HepG2 (cell line): ENCODE measurements around the gene ELF2. TPM values are rescaled to one million over a fixed set of nuclear protein-coding genes. Genes with fewer than 3 reads are reported as not detected.

ENCODE experiments used
- FIP1L1 ChIP-seq: fragments of 200-400 bp; formaldehyde crosslinking; IDR thresholded peaks from 2 replicates; pipeline ENCODE4 v1.6.1; 2018; ENCODE audit warnings: low read depth, mild to moderate bottlenecking, low read length, moderate library complexity, borderline replicate concordance; ENCODE audit not compliant: insufficient read depth
- MZF1 ChIP-seq: sonication (generic); formaldehyde crosslinking; IDR thresholded peaks from 2 replicates; pipeline ENCODE4 v1.8.1; 2023; ENCODE audit warnings: mild to moderate bottlenecking, missing genetic modification reagents, borderline replicate concordance
- NR2F2 ChIP-seq: IDR thresholded peaks from 2 replicates; pipeline ENCODE4 v1.6.1; 2012; ENCODE audit warnings: low read depth, inconsistent platforms, borderline replicate concordance
- SMAD3 ChIP-seq: sonication (generic); formaldehyde crosslinking; IDR thresholded peaks from 2 replicates; pipeline ENCODE4 v1.4.0; 2020; ENCODE audit warnings: missing genetic modification reagents
- STAG1 ChIP-seq: sonication (generic); formaldehyde crosslinking; IDR thresholded peaks from 2 replicates; pipeline ENCODE4 v1.4.0; 2020; ENCODE audit warnings: missing genetic modification reagents
- SYNCRIP ChIP-seq: fragments of 200-400 bp; formaldehyde crosslinking; IDR thresholded peaks from 2 replicates; pipeline ENCODE4 v1.6.1; 2018; ENCODE audit warnings: mild to moderate bottlenecking, low read depth, low read length; ENCODE audit not compliant: insufficient read depth
- ZNF224 ChIP-seq: sonication (generic); formaldehyde crosslinking; IDR thresholded peaks from 2 replicates; pipeline ENCODE4 v1.5.0; 2020; ENCODE audit warnings: mild to moderate bottlenecking, missing genetic modification reagents
- ZNF337 ChIP-seq: sonication (generic); formaldehyde crosslinking; IDR thresholded peaks from 2 replicates; pipeline ENCODE4 v1.5.1; 2020; ENCODE audit warnings: missing genetic modification reagents, low read depth, mild to moderate bottlenecking, borderline replicate concordance
- polyA plus RNA-seq, 8 experiments: library from polyadenylated mRNA; depleted of rRNA in 3 of 8; stranded (reverse) in 7 of 8; unstranded in 1 of 8; fragments of >200 nt; fragmentation: Illumina TruSeq in 4 of 8; extraction: Trizol in 4 of 8; gene quantifications; 2 replicates each; pipeline versions ENCODE4 v1.2.1 to v1.2.3, GENCODE V29; 2011 to 2016; ENCODE audit warnings: low read depth in 4 of 8, missing spikeins in 1 of 8, mixed read lengths in 1 of 8; ENCODE audit not compliant: insufficient read depth in 1 of 8
- total RNA-seq, 5 experiments: library from RNA; depleted of rRNA; stranded (reverse); fragments of >200 nt; fragmentation: Illumina TruSeq; extraction: Trizol; gene quantifications; 2 replicates each; pipeline ENCODE4 v1.2.3, GENCODE V29; 2016; ENCODE audit warnings: low read depth in 1 of 5
- TF ChIP-seq, protein P1 (sequence below): sonication (generic); formaldehyde crosslinking; IDR thresholded peaks from 2 replicates; pipeline ENCODE4 v1.5.0; 2020; ENCODE audit warnings: missing genetic modification reagents
- TF ChIP-seq, protein P2 (sequence below): sonication (generic); formaldehyde crosslinking; IDR thresholded peaks from 2 replicates; pipeline ENCODE4 v1.5.0; 2020; ENCODE audit warnings: mild to moderate bottlenecking, missing genetic modification reagents
- TF ChIP-seq, protein P3 (sequence below), 2 experiments: sonication (generic) in 1 of 2; formaldehyde crosslinking in 1 of 2; IDR thresholded peaks; 2 replicates each; pipeline versions ENCODE4 v1.4.0 to v1.6.1; 2016 to 2020; ENCODE audit warnings: borderline replicate concordance in 1 of 2, low read depth in 1 of 2, mild to moderate bottlenecking in 1 of 2, missing genetic modification reagents in 1 of 2
- TF ChIP-seq, protein P4 (sequence below), 2 experiments: sonication (generic) in 1 of 2; formaldehyde crosslinking in 1 of 2; IDR thresholded peaks; 2 replicates each; pipeline versions ENCODE4 v1.6.1 to v1.9.0; 2014 to 2022; ENCODE audit warnings: antibody characterized with exemption in 1 of 2, borderline replicate concordance in 1 of 2, inconsistent platforms in 1 of 2, low read depth in 1 of 2, missing genetic modification reagents in 1 of 2

The ELF2 gene
- total and polyA plus RNA-seq, 2 of the 13 experiments (the other 11 are each of a cell fraction or from before 2014, with no cell fraction given), result 28.6 to 35.4 TPM

DNA sequence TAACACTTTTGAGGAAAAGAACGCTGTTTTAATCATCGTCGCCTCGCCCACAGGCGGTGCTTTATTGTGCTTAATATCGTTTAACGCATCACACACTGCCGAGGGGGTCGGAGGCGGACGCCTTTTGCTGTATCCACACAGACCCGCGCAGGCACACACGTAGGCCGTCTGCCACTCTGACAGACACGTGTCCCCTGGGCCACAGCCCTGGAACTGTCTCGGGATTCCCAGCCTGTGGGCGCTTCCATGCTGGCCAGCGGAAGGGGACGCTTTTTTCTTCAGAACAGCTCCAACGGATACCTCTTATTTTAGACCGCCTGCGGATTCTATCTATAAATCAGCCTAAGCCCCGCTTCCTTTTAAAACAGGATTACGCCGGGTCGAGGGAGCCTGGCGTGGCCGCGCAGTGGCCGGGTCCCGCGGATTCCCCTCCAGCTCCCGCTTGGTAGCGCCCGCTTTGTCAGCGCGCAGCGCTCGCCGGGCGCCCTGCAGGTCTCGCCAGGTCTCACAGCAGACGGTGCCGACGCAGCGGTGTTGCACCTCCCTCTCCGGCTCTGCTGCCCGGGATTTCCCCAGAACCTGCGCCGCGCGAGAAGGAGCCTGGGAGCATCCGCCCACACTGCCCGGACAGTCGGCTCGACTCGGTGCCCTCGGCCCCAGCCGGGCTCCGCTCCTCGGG lies 161.6 kb downstream of the ELF2 start, which contains the start of gene NOCT (continued):
- TF ChIP-seq, protein P1, sequence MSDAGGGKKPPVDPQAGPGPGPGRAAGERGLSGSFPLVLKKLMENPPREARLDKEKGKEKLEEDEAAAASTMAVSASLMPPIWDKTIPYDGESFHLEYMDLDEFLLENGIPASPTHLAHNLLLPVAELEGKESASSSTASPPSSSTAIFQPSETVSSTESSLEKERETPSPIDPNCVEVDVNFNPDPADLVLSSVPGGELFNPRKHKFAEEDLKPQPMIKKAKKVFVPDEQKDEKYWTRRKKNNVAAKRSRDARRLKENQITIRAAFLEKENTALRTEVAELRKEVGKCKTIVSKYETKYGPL (CRISPR knock-in tag), result no peak
- TF ChIP-seq SMAD3 (CRISPR knock-in tag), result peak; percentile 33; the same call in 1 of the 2 replicates
- no peak for TF ChIP-seq SYNCRIP
- TF ChIP-seq STAG1 (CRISPR knock-in tag), result no peak
- TF ChIP-seq, protein P2, sequence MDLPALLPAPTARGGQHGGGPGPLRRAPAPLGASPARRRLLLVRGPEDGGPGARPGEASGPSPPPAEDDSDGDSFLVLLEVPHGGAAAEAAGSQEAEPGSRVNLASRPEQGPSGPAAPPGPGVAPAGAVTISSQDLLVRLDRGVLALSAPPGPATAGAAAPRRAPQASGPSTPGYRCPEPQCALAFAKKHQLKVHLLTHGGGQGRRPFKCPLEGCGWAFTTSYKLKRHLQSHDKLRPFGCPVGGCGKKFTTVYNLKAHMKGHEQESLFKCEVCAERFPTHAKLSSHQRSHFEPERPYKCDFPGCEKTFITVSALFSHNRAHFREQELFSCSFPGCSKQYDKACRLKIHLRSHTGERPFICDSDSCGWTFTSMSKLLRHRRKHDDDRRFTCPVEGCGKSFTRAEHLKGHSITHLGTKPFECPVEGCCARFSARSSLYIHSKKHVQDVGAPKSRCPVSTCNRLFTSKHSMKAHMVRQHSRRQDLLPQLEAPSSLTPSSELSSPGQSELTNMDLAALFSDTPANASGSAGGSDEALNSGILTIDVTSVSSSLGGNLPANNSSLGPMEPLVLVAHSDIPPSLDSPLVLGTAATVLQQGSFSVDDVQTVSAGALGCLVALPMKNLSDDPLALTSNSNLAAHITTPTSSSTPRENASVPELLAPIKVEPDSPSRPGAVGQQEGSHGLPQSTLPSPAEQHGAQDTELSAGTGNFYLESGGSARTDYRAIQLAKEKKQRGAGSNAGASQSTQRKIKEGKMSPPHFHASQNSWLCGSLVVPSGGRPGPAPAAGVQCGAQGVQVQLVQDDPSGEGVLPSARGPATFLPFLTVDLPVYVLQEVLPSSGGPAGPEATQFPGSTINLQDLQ (CRISPR knock-in tag), result 0 out of 2 replicates have a peak, but pooled peaks have one; percentile 20
- TF ChIP-seq, protein P3, sequence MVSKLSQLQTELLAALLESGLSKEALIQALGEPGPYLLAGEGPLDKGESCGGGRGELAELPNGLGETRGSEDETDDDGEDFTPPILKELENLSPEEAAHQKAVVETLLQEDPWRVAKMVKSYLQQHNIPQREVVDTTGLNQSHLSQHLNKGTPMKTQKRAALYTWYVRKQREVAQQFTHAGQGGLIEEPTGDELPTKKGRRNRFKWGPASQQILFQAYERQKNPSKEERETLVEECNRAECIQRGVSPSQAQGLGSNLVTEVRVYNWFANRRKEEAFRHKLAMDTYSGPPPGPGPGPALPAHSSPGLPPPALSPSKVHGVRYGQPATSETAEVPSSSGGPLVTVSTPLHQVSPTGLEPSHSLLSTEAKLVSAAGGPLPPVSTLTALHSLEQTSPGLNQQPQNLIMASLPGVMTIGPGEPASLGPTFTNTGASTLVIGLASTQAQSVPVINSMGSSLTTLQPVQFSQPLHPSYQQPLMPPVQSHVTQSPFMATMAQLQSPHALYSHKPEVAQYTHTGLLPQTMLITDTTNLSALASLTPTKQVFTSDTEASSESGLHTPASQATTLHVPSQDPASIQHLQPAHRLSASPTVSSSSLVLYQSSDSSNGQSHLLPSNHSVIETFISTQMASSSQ (IDR thresholded peaks at IDR 0.05; ENCODE audit: low read depth), result no peak
- TF ChIP-seq, protein P3 (CRISPR knock-in tag; IDR thresholded peaks at IDR 0.05; ENCODE audit: borderline replicate concordance), result peak; percentile 70; the same call in 1 of the 2 replicates
- no peak for TF ChIP-seq ZNF224 (CRISPR knock-in tag)
- no peak; the same call in 1 of the 2 replicates for TF ChIP-seq NR2F2
- peak; percentile 69; the same call in 1 of the 2 replicates for TF ChIP-seq ZNF337 (CRISPR knock-in tag)
- TF ChIP-seq, protein P4, sequence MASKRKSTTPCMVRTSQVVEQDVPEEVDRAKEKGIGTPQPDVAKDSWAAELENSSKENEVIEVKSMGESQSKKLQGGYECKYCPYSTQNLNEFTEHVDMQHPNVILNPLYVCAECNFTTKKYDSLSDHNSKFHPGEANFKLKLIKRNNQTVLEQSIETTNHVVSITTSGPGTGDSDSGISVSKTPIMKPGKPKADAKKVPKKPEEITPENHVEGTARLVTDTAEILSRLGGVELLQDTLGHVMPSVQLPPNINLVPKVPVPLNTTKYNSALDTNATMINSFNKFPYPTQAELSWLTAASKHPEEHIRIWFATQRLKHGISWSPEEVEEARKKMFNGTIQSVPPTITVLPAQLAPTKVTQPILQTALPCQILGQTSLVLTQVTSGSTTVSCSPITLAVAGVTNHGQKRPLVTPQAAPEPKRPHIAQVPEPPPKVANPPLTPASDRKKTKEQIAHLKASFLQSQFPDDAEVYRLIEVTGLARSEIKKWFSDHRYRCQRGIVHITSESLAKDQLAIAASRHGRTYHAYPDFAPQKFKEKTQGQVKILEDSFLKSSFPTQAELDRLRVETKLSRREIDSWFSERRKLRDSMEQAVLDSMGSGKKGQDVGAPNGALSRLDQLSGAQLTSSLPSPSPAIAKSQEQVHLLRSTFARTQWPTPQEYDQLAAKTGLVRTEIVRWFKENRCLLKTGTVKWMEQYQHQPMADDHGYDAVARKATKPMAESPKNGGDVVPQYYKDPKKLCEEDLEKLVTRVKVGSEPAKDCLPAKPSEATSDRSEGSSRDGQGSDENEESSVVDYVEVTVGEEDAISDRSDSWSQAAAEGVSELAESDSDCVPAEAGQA (IDR thresholded peaks at IDR 0.05; ENCODE audit: low read depth), result no peak
- TF ChIP-seq, protein P4 (CRISPR knock-in tag; IDR thresholded peaks at IDR 0.05; ENCODE audit: borderline replicate concordance), result peak; percentile 61; the same call in 1 of the 2 replicates
- TF ChIP-seq MZF1, result no peak
- no peak for TF ChIP-seq FIP1L1
